DMS153 treated with DMSO at 0.1 percent for 48 hours (cell line): Measurements from ENCODE around the gene WDR20.
A peak's percentile ranks its signal among the peaks of the same experiment; 100 is the strongest.
"Not testable (repeated sequence)": the region's sequence is repeated elsewhere in the genome, so short reads cannot be mapped to it uniquely, and the experiment has no call there.

Experiments used
- DNase-seq: peaks from one replicate; lab custom pipeline; 2025; ENCODE audit not compliant: unreplicated experiment; lab: John Stamatoyannopoulos, UW

The WDR20 gene

DNA sequence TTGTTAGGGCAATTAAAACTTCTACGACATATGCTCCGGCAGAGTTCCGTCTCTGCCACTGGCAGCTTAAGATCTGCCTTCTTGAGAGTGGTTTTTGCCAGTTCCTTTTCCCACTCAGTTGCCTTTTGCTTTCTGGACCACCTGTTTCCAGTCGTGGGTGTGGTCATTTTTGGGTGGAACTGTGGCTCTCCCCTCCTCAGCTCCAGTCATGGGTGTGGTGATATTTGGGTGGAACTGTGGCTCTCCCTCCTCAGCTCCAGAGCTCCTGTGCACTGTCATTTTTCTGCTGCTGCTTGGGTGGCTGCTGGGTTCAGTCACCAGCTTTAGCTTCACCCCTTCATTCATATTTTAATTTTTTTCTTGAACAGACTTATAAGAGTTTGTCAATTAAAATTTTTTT is 25.3 kb downstream of the WDR20 start:
- no peak for DNase-seq

DNA sequence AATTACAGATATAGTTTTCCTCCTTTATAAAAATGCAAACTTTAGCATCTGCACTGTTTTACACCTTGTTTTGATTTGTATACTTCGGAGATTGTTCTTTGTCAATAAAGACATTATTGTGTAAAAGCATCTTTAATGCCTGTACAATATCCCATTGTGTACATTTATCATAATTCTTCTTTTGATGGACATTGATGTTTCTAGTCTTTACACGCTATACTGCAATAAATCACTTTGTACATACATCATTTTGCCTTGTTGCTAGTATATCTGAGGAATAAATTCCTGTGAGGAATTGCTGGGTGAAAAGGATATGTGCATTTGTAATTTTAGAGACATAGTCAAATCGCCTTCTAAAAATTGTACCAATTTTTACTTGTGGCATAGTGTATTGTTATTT is 30.4 kb downstream of the WDR20 start:
- DNase-seq, result no peak

DNA sequence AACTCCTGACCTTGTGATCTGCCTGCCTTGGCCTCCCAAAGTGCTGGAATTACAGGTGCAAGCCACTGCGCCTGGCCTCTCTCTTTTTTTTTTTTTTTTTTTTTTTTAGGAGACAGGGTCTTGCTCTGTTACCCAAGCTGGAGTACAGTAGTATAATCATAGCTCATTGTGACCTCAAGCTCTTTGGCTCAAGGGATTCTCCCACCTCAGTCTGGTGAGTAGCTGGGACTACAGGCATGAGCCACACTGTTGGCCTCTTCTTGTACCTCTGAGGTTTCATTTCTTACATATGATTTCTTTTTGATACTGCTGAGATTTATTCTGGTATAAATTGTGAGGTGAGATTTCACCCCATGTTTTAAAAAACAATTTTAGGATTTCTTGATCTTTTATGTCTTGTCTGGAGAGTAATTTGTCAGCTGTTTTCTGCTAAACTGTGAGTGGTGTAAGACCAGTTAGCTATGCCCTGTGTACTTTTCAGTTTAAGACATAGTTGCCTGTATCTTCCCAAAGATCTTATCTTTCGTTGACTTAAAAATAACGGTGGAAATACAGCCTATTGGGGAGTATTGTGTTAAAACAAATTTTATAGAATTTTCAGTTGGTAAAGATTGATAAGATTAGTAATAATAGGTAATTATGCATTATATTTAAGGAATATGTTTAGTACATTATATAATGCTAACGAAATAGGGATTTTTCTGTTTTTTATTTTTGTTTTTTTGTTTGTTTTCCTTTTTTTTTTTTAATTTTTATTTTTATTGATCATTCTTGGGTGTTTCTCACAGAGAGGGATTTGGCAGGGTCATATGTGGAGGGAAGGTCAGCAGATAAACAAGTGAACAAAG is 31.7 kb downstream of the WDR20 start:
- DNase-seq, result no peak

DNA sequence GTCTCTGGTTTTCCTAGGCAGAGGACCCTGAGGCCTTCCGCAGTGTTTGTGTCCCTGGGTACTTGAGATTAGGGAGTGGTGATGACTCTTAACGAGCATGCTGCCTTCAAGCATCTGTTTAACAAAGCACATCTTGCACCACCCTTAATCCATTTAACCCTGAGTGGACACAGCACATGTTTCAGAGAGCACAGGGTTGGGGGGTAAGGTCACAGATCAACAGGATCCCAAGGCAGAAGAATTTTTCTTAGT is 32.2 kb downstream of the WDR20 start:
- not testable (repeated sequence) for DNase-seq

DNA sequence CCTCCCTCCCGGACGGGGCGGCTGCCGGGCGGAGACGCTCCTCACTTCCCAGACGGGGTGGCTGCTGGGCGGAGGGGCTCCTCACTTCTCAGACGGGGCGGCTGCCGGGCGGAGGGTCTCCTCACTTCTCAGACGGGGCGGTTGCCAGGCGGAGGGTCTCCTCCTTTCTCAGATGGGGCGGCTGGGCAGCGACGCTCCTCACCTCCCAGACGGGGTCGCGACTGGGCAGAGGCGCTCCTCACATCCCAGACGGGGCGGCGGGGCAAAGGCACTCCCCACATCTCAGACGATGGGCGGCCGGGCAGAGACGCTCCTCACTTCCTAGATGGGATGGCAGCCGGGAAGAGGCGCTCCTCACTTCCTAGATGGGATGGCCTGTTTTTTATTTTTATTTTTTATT is 33.0 kb downstream of the WDR20 start:
- not testable (repeated sequence) for DNase-seq

DNA sequence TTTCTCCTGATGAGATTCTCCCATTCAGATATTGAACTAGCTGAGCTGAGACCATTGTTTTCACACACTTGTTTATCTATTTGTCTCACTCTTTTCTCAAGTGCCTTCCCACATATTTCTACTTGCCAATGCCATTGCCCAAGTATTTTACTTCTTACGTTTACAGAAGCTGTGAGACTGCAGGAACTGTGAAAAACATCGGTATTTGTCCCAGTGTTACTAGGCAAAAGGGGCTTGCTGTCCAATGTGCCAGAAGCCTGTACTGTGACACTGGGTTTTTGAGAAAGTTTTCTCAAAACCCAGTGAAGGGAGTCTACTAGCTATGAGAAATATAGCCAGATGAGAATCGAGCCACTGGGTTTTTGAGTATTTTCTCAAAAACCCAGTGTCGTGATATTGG is 37.5 kb downstream of the WDR20 start:
- DNase-seq, result no peak

DNA sequence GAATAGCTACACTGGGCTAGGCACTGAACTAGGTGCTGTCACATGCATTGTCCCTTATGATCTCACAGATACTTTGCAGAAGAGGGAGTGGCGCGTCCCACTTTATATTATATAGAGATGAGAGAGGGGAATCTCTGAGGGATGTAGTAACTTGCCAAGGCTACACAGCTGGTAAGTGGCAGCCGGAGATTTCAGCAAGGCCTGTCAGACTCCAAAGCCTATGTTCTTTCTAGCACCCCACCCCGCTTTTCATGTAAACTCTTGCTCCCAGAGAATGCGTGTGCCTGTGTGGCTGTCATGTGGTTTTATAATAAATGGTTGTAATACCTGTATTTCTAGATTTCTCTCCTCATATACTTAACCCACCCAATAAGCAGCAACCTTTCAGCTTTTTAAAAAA is 39.1 kb downstream of the WDR20 start:
- DNase-seq, result no peak

DNA sequence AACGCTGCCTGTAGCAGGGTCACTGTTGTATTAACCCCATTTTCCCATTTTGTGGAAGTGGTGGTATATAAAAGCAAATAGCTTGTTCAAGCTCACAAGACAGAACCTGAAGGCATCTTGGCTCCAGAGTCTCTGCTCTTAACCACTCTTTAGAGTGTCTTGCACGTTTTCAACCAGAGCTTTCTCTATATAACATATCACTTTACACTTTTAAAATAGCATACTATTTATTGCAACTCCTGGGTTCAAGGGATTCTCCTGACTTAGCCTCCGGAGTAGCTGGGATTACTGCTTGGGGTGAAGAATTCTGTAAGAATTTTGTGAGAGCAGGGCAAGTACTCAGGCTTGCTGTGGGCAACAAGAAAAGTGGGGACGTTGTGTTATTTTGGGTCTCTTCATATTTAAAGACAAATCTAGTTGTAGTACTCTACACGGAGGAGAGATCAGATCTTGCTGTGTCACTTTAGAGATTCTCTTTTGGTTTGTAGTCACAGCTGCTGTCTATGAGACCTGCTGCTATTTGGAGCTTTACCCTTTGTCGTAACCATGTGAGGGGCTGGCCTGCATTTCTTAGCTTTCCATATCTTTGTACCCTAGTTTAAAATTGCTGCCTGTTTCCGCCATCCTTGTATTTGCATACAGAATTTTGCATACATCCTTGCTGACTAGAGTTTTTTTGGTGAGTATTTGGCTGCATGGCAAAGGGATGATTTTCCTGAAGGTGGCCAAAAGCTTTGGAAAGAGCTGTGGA is 40.7 kb downstream of the WDR20 start:
- no peak for DNase-seq

DNA sequence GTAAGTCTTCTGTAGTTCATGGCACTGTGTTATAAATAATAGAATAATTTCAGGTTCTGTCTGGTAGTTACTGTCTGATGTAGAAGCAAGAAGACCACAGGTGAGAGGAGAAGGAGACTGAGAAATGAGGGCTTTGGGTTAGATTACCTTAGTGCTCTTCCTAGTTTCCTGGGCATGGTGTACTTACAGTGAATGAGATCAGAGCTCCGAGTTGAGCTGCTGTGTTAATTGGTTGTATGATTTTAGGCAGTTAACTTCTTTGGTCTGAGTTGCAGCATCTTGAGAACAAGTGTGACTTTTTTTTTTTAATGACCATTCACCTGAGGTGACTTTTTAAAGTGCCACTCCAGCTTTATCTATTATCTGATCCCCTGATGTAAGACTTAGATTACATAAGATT is 41.5 kb downstream of the WDR20 start:
- DNase-seq, result no peak

DNA sequence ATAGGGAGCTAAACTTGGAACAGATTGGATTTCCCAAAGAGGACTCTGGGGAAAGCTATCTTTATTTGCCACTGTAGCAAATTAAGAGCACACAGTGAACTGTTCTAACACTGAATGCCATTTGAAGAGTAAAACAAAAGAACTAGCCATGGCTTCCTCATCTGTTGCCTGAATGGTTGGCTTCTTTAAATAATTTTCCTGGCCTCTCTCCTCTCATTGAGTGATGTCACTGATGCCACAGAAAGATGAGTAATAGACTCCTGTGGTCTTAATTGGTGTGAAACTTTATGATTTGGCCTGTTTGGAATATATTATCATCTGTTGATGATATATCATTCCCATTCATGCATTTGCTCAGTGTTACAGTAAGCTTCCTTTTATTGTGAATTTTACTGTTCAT is 42.5 kb downstream of the WDR20 start:
- no peak for DNase-seq

DNA sequence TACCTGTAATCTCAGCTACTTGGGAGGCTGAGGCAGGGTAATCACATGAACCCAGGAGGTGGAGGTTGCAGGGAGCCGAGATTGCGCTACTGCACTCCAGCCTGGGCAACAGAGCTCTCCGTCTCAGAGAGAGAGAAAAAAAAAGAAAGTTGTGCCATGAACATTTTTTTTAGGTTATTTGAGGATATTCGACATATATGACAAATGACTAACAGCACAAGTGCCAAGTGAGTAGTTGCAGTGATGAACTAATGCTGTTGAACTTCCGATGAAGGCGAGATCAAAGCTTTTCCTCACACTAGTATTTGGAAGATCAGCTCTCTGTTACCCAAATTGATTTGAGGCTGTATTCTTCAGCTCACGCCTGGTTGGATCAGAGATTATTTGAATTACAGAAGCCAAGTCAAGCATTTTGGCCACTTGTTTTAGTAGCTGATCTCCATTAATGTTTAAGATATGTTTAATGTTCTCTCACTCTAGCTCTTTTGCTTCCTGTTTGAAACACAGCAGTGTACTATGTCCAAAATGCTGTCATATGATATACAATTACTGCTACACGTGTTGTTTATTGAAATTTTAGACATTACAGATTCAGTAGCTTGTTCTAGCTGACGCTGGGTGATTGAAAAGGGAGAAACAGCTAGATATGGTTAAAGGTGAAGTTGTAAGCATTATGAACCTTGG is 43.4 kb downstream of the WDR20 start:
- no peak for DNase-seq

DNA sequence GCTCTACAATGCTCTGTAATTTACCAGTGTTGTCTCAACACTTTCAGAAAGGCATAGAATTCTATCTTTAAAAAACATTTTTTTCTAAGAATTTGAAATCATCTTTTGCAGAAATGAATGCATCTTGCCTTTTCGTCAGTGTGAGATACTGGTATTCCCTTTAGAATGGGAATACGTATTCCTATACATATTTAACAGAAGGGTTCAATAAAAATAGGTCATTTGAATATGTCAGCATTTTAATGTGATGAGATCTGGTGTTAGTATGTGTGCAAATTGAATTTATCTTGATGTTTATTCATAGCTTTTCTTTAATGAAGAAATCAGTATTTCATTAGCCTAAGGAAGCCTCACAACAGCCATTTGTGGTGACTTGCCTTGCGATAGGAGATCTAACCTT is 44.2 kb downstream of the WDR20 start:
- DNase-seq, result no peak

DNA sequence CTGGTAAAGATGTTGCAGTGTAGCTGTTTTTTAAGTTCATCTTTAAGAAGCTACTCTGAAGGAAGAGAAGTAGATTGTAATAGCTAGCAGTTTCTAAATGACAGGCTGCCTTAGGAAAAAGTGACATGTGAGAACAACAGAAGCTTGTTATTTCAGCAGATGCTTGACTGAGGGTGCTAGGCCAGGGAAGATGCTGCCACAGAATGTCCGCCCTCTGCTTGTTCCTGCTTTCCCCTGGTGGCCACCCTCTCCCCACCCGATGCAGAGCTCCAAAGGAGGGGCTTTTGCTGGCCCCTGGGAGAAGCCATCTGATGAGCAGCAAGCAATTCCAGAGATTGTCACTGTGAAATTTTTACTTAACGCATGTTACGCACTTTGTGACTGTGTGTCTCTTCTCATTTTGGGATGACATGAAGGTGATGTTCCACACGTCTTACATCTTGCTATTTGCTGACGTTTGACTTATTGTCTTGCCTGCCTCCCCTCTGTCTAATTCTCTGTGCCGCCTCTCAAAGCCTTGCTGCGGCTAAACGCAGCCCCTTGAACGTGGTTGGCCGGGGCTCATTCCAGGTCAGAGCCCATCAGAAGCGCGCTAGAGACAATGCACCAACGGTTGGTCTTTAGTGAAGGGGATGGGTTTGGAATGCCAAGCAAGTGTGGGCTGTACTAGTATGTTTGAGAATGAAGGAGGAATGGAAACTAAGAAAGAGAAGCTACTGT is 44.8 kb downstream of the WDR20 start:
- no peak for DNase-seq

DNA sequence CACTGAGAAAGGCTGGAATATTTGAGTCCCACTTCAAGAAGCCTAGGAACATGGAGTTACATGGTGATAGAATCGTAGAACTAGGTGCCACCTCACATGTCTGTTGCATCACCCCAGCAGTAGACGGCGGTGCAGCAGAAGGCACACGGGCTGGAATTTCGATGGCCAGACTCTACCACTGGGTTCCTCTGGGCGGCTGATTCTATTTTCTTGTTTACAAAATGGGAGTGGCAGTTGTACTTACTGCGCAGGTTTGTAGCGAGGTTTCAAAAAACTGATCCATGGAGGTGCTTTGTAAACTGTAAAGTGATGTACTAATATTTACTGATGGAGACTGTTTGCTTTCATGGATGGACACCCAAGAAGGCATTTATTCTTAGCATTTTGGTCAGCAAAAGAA is 45.7 kb downstream of the WDR20 start:
- peak; percentile 19 for DNase-seq

DNA sequence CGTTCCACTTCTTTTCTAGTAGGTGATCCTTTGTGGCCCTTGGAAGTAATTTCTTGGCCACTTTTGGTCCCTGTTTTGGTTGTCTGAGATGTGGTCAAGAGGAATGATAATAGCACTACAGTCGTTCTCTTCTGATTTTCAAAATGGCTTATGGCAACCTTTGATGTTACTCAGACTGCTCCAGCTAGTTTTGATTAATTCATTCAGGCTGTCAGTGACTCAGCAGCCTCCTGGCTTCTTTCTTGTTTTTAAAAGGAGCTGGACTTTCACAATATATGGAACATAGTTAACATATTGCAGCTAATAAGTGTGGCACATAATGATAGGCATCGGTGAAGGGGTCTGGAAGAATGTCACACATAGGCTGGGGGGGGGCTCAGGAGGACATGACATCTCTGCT is 47.3 kb downstream of the WDR20 start:
- no peak for DNase-seq

DNA sequence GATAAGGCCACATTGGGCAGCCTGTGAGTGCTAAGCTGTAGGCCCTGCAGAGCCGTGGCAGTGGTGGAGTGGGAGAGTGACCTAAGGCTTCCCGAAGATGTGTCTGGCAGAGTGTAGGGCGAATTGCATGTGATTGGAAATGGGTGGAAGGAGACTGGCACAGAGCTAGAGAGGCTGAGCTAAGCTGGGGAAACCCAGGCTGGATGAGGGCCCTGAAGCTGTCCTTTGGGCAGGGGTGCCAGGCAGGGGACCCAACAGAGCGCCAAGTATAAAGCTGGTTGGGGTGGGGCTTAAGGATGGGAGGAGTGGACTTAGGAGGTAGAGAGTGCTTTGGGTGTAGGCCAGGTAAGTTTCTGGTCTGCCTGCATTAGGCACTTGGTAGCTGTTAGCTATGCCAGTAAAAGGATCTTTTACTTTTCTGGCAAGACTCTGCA is 47.9 kb downstream of the WDR20 start:
- no peak for DNase-seq

DNA sequence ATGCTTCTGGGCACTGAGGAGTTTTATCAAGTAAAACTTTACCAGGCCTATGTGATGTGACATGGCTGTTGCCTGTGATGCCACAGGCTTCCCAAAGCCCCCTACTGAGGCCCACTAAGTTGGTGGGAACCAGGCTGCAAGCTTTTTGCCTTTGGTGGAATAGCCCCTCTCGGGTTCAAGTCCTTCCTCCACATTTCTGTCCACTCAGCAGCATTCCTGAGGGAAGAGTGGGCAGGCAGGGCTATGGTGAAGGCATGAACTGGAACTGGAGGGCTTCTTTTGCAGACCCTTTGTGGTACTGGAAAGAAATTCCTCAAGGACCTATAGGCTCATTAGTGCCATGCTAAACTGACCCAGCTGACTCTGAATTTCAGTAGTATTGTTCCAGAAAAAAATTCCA is 48.5 kb downstream of the WDR20 start:
- no peak for DNase-seq

DNA sequence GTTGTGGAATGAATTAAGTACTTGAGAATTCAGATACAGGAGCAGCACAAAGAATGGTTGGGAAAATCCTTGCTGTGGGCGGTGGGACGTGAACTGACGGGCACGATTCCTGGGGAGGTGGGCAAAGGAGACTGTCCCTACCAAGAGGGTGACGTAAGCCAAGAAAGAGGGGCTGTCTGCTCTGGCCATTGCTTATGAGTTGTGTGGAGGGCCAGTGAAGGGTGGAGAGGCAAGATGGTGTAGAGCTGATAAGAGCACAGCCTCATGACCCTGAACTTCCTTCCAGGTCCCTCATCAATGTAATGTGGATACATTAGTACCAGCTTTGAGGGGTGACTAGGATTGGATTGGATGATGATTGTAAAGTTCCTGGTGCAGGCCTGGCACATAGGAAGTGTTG is 50.2 kb downstream of the WDR20 start:
- DNase-seq, result no peak

DNA sequence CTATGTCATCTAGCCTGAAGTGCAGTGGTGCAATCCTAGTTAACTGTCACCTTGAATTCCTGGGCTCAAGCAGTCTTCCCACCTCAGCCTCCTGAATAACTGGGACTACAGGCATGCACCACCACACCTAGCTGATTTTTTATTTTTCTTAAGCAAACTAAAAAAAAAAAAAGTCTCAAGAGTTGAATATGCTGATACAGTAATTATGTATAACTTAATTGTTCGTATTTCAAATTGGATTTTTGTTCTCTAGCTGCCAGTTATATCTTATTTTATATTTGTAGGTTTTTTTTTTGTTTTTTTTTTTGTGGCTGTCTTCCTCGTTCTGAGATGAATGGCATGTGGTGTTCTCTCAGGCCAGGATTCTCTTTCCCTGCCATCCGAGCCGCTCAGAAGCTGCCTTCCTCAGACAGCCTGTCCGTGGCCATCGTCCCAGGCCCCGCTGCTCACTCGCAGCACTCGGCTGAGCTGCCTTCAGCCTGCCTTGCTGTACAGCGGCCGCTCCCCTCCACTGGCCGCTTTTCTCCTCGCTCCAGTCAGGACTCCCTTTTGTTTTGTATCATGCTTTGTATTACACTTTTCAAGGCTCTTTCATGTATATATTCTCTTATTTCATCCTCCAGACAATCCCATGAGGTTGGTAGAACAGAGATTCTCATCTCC is 53.3 kb downstream of the WDR20 start:
- DNase-seq, result no peak

DNA sequence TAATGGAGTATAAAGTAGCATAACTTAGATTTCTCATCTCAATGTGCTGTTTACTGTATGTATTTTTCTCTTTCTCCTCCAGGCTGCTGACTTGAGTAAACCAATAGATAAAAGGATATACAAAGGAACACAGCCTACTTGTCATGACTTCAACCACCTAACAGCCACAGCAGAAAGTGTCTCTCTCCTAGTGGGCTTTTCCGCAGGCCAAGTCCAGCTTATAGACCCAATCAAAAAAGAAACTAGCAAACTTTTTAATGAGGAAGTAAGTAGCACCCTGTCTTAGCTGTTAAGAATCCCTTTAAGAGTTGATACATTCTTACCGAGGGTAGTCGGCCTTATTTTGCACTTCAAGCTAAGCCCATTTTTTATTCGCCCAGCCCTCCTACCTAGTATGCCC is 55.2 kb downstream of the WDR20 start:
- no peak for DNase-seq

DNA sequence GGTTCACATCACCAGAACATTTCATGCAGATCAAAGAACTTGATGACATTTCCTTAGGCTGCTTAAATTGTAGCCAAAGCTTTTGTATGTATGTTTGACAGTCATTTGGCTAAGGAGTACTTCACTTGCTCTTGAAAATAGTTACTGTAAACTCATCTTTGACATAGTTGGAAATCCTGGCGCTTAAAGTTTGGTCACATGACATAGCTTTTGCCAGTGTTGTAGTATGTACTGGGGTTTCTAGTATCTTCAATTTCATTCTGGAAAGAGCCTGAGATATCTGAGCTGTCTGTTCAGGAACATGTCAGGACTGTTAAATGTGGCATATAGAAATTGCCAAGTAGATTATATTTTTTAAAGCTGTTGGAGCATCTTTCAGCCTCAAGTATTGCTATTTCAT is 55.7 kb downstream of the WDR20 start:
- no peak for DNase-seq
